AG10803 (cell line): Measurements from ENCODE around the gene ERGIC1.
"Not testable (repeated sequence)": the region's sequence is repeated elsewhere in the genome, so short reads cannot be mapped to it uniquely, and the experiment has no call there.

Experiments
- DNase-seq: peaks from one replicate; pipeline ENCODE4 v3.0.0; 2010; ENCODE audit warnings: low read depth
- H3K4me3 ChIP-seq: 2 replicates; pipeline ENCODE4 v1.5.1; 2011; ENCODE audit warnings: mild to moderate bottlenecking, low read length, control low read depth
- CTCF ChIP-seq: conservative IDR thresholded peaks from 2 replicates; pipeline ENCODE4 v1.5.1; 2011; ENCODE audit warnings: mild to moderate bottlenecking, low read length, control low read depth, inconsistent platforms

Gene ERGIC1

GRCh38 chr5:172809774-172810173 lies 24.3 kb upstream of the ERGIC1 start:
- H3K4me3 ChIP-seq = no peak overlapping the region
- TF ChIP-seq CTCF = no peak
- DNase-seq = no peak

GRCh38 chr5:172810996-172811395 lies 23.1 kb upstream of the ERGIC1 start:
- not testable (repeated sequence) for DNase-seq, H3K4me3 ChIP-seq

GRCh38 chr5:172815631-172816030 lies 18.4 kb upstream of the ERGIC1 start:
- TF ChIP-seq CTCF = no peak
- no peak for DNase-seq
- H3K4me3 ChIP-seq = no peak overlapping the region

- no peak; the same call in 1 of the 2 replicates for TF ChIP-seq CTCF
- peak; percentile 70 for DNase-seq
- no peak overlapping the region for H3K4me3 ChIP-seq
Measured at GRCh38 chr5:172816925-172817562, 17.0 kb upstream of the ERGIC1 start.

GRCh38 chr5:172817664-172818063 lies 16.4 kb upstream of the ERGIC1 start:
- no peak for DNase-seq
- no peak overlapping the region for H3K4me3 ChIP-seq
- no peak for TF ChIP-seq CTCF

- H3K4me3 ChIP-seq = no peak overlapping the region
- no peak for DNase-seq
- no peak for TF ChIP-seq CTCF
Measured at GRCh38 chr5:172818081-172818480, 16.0 kb upstream of the ERGIC1 start.

GRCh38 chr5:172819569-172819968 lies 14.5 kb upstream of the ERGIC1 start:
- no peak for TF ChIP-seq CTCF
- no peak overlapping the region for H3K4me3 ChIP-seq
- DNase-seq = no peak
